Stimulated activated CD8-positive, alpha-beta memory T cell treated with anti-CD3 and anti-CD28 coated beads, Interleukin-4, amount 100 ng/mL, for 24 hours (primary cell): Measurements from ENCODE around the gene TSSK6.

Source experiments
- DNase-seq: peaks from one replicate; pipeline ENCODE4 v3.0.0-alpha.2; 2020; ENCODE audit warnings: low read depth

The TSSK6 gene

DNA sequence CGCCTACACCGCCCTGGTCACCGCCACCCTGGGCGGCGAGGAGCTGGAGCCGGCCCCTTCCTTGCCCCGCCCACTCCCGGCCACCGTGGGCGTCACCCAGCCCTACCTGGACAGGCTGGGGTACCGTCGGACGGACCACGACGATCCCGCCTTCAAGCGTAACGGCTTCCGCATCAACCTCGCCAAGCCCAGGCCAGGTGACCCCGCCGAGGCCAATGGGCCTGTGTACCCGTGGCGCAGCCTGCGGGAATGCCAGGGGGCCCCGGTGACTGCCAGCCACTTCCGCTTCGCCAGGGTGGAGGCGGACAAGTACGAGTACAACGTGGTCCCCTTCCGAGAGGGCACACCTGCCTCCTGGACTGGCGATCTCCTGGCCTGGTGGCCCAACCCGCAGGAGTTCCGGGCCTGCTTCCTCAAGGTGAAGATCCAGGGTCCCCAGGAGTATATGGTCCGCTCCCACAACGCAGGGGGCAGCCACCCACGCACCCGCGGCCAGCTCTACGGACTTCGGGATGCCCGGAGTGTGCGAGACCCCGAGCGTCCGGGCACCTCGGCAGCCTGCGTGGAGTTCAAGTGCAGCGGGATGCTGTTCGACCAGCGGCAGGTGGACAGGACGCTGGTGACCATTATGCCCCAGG is 29.7 kb upstream of the TSSK6 start:
- no peak for DNase-seq

DNA sequence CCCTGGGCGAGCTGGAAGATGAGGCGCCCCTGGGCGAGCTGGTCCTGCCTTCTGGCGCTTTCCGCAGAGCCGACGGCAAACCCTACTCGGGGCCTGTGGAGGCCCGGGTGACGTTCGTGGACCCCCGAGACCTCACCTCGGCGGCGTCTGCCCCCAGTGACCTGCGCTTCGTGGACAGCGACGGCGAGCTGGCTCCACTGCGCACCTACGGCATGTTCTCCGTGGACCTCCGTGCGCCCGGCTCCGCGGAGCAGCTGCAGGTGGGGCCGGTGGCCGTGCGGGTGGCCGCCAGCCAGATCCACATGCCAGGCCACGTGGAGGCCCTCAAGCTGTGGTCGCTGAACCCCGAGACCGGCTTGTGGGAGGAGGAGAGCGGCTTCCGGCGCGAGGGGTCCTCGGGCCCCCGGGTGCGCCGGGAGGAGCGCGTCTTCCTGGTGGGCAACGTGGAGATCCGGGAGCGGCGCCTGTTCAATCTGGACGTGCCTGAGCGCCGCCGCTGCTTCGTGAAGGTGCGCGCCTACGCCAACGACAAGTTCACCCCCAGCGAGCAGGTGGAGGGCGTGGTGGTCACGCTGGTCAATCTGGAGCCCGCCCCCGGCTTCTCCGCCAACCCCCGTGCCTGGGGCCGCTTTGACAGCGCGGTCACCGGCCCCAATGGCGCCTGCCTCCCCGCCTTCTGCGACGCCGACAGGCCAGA is 29.1 kb upstream of the TSSK6 start:
- no peak for DNase-seq

DNA sequence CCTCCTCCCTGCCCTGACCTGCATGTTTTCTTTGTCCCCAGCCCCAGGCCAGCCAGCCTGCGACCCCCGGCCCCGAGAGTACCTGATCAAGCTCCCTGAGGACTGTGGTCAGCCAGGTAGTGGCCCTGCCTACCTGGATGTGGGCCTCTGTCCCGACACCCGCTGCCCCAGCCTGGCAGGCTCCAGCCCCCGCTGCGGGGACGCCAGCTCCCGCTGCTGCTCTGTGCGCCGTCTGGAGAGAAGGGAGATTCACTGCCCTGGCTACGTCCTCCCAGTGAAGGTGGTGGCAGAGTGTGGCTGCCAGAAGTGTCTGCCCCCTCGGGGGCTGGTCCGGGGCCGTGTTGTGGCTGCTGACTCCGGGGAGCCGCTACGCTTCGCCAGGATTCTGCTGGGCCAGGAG is 28.3 kb upstream of the TSSK6 start:
- no peak for DNase-seq

DNA sequence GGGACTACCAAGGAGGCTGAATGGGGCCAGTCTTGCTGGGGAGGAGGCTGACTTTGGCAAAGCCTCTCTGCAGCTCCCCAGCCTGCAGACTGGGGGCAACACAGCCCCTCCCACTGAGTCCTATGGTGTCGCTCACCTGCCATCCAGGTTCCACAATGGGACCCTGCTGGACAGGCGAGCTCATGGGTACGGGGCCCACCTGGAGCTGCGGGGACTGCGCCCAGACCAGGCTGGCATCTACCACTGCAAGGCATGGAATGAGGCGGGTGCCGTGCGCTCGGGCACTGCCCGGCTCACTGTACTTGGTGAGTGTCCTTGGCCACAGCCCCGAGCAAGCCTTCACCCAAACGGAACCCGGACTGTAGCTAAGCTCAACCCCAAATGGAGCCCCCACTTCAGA is 27.8 kb upstream of the TSSK6 start:
- no peak for DNase-seq

DNA sequence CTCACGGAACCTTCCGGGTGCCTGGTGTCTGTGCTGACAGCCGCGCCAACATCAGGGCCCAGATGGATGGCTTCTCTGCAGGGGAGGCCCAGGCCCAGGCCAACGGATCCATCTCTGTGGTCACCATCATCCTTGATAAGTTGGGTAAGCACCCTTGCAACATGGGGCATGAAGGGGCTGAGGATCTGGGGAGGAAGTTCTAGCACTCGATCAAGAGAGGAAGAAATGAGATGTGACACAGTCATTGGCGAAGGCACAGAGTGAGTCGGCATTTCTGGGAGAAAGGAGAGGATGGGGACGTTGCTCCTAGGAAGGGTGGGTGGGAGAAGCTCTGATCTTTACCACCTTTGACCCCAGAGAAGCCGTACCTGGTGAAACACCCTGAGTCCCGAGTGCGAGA is 27.2 kb upstream of the TSSK6 start:
- no peak for DNase-seq

DNA sequence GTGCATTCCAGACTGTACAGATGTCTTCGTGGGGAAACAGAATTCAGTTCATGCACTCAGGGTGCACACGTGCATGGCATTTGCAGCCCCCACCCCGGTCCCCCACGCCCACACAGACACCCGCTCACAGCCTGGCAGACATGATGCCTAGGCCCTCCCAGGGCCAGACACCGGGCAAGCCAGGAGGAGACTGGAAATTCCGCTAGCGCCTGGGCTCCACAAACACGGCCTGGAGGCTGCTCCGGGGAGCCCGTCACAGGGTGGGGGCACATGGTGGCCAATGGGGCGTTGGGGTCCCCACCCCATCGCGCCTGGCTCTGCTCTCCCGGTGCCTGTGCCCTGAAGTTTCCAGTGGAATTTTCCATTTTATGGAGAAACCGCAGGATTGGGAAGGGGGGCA is 26.3 kb upstream of the TSSK6 start:
- no peak for DNase-seq

DNA sequence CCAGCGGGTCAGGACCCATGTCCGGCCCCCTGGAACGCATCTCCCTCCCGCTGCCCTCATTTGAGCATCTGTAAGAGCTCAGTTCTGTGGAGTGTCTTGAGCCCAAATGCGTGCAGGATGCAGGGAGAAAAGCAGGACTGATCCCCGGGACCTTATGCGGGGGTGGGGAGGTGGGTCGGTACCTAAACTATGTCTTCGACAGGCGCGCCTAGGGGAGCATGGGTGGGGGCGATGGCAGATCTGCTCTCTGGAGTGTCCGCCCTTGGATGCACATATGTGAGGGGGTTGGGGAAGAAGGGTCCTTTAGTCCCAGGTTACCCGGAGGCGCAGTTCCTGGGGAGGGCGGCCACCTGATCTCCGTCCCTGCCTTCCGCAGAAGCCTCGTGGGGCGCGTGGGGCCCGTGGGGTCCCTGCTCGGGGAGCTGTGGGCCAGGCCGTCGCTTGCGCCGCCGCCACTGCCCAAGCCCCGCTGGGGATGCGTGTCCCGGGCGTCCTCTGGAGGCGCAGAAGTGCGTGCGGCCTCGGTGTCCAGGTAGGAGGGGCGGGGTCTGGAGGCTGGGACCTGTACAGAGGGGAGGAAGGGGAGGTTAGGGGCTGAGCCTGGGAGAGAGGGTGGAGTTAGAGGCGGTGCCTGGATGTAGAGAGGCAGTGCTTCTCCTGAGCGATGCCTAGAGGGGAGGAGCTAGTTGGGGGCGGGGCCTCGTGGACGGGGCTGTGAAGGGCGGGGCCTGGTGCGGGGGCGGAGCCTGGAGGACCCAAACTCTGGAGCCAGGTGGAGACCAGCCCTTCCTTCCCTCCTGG is 25.6 kb upstream of the TSSK6 start:
- peak; percentile 53 for DNase-seq

DNA sequence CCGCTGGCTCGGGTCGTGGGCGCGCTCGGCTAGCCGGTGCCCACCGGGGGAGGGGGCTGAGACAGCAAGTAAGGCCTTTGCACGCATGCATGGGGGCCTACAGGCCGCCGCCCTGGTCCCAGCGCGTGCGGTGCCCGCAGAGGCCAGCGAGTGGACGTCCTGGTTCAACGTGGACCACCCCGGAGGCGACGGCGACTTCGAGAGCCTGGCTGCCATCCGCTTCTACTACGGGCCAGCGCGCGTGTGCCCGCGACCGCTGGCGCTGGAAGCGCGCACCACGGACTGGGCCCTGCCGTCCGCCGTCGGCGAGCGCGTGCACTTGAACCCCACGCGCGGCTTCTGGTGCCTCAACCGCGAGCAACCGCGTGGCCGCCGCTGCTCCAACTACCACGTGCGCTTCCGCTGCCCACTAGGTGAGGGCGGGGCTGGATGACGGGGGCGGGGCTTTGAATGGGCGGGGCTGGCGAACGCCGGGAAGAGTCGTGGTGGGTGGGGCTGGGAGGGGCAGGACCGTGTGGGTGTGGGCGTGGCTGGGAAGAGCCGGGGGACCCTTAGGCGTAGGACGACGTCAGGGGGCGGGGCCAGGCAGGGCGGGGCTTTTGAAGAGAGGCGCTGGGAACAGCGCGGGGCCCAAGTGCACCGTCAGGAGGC is 24.8 kb upstream of the TSSK6 start:
- peak; percentile 49 for DNase-seq

DNA sequence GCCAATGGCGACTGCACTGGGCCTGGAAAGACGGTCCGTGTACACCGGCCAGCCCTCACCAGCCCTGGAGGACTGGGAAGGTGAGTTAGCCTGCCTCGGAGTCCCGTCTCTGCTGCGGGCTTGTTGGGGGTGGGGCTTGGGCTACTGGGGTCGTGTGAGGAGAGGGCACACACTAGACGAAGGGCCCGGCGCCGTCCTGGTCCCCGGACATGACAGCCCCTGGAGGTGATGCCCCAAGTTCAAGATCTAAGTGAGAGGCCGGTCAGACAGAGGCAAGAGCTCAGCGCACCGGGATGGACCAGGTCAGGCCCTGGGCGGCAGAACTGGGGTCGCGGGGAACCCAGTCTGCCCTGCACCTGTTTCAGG is 24.3 kb upstream of the TSSK6 start:
- no peak for DNase-seq

DNA sequence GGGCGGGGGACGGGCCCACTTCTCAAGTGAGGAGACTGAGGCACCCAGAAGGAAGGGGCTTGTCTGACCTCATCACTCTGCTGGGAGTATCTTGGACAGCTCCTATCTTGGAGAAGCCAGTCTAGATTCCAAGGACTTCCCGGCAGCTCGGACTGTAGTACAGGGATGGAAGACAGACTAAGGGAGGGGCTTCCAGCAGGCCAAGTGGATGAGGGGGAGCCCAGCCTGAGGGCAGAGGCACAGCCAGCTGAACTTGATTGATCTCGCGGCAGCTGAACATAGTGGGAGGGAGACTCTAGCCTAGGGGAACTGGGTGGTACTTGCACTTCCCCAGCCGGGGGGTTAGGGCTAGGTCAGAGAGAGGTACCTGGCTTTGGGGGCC is 23.4 kb upstream of the TSSK6 start:
- DNase-seq: no peak

DNA sequence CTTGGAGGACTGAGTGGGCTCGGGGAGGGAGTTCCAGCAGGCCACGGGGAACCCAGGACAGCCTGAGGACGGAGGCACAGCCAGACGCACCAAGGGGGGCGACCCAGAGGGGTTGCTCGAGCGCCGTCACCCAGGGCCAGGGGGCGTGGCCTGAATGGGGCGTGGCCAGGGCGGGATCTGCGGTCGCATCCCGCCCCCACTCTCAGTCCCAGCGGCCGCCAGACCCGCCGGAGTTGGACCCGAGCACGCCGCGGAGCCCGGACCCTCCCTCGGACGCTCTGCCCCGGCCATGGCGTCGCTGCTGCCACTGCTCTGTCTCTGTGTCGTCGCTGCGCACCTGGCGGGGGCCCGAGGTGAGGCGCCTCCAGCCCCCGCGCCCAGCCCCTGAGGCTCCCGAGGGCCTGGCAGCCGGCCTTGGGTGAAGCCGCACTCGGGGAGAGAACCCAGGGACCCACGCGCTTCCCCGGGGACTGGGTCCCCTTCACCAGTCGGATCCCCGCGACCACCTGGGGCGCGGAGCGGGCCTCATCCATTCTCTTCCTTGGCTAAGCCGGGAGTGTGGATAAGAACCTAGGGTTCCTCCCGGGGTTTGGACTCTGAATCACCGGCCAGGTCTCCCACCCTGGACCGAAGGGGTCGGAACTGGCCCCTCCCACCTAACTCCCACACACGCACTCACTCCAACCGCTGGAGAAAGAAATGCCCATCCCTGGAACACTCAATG is 22.9 kb upstream of the TSSK6 start, which contains the start of gene CILP2:
CILP2 (plus strand) TSS at position 205 of the 724 bp plus-strand sequence; CDS start at position 290, 85 bp downstream.
- DNase-seq: no peak

DNA sequence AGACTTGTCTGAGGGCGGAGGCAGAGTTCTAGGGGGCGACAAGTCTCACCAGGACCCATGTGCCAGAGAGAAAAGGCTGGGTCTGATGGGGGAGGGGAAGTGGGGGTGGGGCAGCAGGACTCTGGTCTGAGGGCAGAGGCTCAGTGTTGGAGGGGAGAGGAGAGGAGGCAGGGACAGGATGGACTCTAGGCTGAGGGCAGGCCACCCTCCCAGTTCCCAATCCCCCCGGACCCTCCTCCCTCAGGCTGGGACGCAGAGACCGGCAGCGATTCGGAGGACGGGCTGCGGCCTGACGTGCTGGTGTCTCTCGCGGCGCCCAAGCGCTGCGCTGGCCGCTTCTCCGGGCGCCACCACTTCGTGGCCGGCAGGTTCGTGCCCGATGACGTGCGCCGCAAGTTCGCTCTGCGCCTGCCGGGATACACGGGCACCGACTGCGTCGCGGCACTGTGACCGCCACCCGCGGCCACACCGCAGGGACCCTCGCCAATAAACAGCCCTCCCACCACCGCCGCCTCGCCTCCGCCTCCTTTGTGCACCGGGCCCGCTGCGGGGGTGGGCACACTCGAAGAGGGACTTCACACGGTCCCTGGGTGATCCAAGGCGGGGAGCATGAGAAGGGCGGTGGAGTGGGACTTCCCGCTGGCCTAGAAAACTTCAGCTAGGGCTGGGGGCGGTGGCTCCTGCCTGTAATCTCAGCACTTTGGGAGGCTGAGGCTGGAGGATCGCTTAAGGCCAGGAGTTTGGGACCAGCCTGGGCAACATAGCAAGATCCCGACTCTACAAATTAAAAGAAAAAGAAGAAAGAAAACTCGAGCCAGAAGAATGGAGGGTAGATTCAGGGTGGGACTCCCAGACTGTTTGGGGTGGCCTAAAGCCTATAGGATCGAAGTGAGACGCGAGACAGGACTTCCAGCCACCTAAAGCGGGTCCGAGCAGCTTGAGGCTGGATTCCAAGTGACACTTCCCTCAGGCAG is 22.0 kb upstream of the TSSK6 start:
- no peak for DNase-seq

DNA sequence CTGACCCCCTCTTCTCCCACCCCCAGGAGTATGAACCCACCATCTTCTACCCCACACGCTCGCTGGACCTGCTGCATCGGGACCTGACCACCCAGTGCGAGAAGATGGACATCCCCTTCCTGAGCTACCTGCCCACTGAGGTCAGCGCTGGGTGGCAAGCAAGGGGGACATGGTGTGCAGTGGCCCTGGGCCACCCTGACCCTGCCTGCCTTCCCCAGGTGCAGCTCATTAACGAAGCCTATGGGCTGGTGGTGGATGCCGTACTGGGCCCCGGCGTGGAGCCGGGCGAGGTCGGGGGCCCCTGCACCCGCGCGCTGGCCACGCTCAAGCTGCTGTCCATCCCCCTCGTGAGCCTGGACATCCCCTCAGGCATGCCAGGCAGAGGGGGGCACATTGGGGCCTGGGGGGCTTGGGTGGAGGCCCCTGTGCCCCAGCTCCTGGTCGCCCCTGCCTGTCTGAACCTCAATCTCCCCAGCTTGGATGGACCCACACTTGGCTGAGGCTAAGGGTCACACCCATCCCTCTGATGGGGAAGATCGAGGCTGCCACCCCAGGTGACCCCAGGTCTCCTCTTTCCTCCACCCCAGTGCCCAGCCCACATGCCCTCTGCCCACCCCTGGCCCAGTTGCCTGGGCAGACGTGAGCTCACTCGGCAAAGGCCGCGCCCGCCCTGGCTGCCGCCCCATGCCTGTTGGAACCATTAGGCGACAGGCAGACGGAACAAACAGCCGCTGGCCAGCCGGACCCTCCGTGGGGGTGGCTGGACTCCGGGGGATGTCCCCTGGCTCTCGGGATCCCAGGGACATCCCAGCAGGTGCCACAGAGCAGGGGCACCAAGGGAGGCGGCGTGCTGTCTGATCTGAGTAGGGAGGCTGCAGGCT is 20.2 kb upstream of the TSSK6 start:
- no peak for DNase-seq

DNA sequence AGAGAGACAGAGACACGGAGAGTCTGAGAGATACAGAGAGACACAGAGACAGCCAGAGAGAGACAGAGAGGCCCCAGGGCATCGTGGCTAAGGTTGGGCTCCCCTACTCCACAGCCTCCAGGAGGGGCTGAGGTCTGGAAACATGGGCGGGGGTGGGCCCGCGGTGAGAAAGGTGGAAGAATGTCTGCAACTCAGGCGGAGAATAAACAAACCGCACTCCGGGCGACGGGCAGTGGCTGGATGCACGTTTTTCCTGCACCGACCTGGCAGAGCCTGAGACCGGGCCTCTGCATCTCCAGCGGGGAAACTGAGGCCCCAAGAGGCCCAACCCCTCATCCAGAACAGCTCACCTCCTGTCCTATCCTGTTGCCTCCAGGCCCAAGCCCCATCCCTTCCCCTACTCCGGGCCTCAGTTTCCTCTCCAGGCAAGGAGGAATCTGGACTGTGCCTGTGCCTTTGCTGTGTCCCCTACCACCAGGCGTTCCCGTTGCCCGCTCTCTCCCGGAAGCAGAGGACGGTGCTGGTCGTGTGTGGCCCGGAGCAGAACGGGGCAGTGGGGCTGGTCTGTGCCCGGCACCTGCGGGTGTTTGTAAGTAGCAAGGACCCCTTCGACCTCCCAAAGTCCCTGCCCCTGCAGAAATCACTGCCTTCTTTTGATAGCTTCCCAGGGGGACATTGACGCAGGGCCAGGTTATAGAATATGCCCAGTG is 19.4 kb upstream of the TSSK6 start:
- DNase-seq: no peak

DNA sequence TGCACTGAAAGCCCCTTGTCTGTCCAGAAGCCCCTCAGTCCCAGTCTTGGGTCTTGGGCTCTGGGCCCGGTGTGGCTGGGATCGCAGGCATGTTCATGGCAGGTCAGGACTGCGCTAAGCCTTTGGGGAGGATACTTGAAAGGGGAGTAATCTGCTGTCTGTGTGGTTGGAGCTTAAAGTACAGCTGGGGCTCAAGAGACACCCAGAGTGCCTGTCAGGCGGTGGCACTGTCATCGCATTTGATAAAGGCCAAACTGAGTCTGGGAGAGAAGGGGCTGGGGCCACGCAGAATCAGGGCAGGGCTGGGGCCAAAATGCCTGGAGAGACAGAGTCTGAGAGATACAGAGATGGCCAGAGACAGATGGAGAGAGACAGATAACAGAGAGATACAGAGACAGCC is 18.5 kb upstream of the TSSK6 start:
- DNase-seq: no peak

DNA sequence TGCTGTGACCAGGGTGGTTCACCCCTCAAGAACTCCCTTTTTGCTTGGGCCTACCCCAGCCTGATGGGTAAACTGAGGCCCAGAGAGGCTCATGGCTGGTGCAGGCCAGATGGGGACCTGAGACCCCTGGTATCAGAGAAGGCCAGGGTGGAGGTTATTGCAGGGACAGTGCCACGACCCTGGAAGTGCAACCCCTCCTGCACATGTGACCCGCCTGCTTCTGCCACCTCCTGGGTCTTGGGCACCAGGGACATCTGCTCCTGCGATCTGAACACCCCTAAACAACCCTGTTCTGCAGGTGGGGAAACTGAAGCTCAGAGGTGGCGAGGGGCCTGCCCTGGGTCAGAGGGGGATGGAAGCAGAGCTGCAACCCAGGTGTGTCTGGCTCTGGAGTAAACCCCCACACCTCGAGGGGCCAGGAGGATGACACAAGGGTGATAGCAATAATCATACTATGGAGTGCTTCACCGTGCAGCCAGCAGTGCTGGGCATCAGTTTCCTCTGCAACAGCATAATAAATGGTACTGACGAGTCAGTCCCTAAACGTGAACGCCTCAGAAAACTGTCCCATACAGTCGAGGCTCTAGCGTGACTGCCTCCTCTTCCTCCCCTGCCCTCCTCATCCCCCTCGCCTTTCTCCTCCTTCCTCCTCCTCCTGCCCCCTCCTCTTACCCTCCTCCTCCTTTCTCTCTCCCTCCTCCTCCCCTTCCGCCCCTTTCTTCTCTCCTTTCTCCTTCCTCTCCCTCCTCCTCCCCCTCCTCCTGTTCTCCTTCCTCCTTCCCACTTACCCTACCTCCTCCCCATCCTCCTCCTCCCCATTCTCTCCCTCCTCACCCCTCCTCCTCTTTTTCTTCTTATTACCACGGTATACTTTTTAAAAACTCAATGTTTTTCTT is 17.7 kb upstream of the TSSK6 start:
- DNase-seq: no peak

DNA sequence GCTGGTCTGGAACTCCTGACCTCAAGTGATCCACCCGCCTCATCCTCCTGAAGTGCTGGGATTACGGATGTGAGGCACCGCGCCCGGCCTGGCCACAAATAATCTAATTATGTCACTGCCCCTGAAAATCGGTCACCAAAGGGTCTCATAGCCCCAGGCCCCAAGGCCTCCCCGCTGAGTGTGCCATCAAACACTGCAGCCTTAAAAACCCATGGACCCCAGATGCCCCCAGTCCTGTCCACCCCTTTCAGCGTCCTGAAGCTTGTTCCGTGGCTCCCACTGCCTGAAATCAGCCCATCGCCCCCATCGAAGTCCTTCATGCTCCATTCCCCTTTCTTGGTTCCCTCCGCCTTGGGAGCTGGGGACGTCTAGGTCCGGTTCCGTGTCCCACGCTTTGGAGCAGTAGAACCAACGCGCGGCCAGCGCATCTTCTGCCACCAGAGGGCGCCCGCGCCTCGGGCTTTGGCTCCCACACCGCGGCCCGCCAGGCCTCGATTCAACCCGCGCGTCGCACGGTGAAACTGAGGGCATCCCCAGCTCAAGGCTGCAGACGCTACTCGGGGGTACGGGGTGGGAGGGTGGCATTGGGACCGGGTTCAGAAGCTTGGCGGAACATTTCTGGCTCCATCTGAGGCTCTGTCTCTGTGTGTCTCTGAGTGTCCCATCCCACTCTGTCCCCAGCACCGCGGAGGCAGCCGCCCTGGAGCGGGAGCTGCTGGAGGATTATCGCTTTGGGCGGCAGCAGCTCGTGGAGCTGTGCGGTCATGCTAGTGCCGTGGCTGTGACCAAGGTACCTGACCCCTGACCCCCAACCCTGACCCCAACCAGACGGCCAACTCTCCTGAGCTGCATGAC is 16.8 kb upstream of the TSSK6 start:
- DNase-seq: peak; percentile 79
